Measurements from ENCODE around the gene PRR23B.
"Not testable (repeated sequence)": the region's sequence is repeated elsewhere in the genome, so short reads cannot be mapped to it uniquely, and the experiment has no call there.

Gene PRR23B

GRCh38 chr3:139020868-139021234 lies at the start of gene PRR23B:
Gene PRR23B (minus strand): TSS chr3:139020926. CDS start chr3:139020661, 265 bp downstream.
- DNase-seq (ENCODE audit: low spot score), result no peak

- DNase-seq (ENCODE audit: low spot score), result no peak
Observed at GRCh38 chr3:139062918-139063317, 42.2 kb upstream of the PRR23B start.

- DNase-seq (ENCODE audit: low spot score), result no peak
Observed at GRCh38 chr3:139052802-139053600, 32.3 kb upstream of the PRR23B start.

- DNase-seq (ENCODE audit: low spot score), result no peak
Observed at GRCh38 chr3:139044366-139045210, 23.9 kb upstream of the PRR23B start, which contains the start of gene PRR23C. Gene PRR23C (minus strand): TSS chr3:139044892. CDS start chr3:139044620, 272 bp downstream.

- DNase-seq (ENCODE audit: low spot score), result no peak
Observed at GRCh38 chr3:139043554-139044365, 23.0 kb upstream of the PRR23B start.

GRCh38 chr3:139037478-139037877 lies 16.8 kb upstream of the PRR23B start:
- no peak for DNase-seq (ENCODE audit: low spot score)

GRCh38 chr3:139032326-139033002 lies 11.7 kb upstream of the PRR23B start:
- DNase-seq (ENCODE audit: low spot score), result no peak

GRCh38 chr3:139030576-139030975 lies 9.8 kb upstream of the PRR23B start:
- DNase-seq (ENCODE audit: low spot score), result not testable (repeated sequence)

- DNase-seq (ENCODE audit: low spot score), result no peak
Observed at GRCh38 chr3:139024968-139025367, 4.2 kb upstream of the PRR23B start.

- no peak for DNase-seq (ENCODE audit: low spot score)
Observed at GRCh38 chr3:139020036-139020867, 474 bp downstream of the PRR23B start.

GRCh38 chr3:139016430-139017048 lies 4.2 kb downstream of the PRR23B start:
- no peak for DNase-seq (ENCODE audit: low spot score)

- no peak for DNase-seq (ENCODE audit: low spot score)
Observed at GRCh38 chr3:139006051-139006716, 14.5 kb downstream of the PRR23B start, which contains the start of gene PRR23A. Gene PRR23A (minus strand): TSS chr3:139006268. CDS start chr3:139006268, 0 bp downstream.

GRCh38 chr3:139005356-139005993 lies 15.3 kb downstream of the PRR23B start:
- DNase-seq (ENCODE audit: low spot score), result no peak

- DNase-seq (ENCODE audit: low spot score), result no peak
Observed at GRCh38 chr3:138995706-138996105, 25.0 kb downstream of the PRR23B start.

GRCh38 chr3:138987181-138987580 lies 33.5 kb downstream of the PRR23B start:
- DNase-seq (ENCODE audit: low spot score), result no peak

GRCh38 chr3:138985932-138986331 lies 34.8 kb downstream of the PRR23B start:
- no peak for DNase-seq (ENCODE audit: low spot score)

GRCh38 chr3:138984816-138985215 lies 35.9 kb downstream of the PRR23B start:
- no peak for DNase-seq (ENCODE audit: low spot score)

- DNase-seq (ENCODE audit: low spot score), result no peak
Observed at GRCh38 chr3:138976047-138976446, 44.7 kb downstream of the PRR23B start.

GRCh38 chr3:138975351-138975750 lies 45.4 kb downstream of the PRR23B start:
- no peak for DNase-seq (ENCODE audit: low spot score)
